Activated CD8-positive, alpha-beta memory T cell treated with anti-CD3 and anti-CD28 coated beads, Interleukin-2, amount 50 U/mL, for 48 hours (primary cell): ENCODE measurements around the gene JADE3.
"Not testable (repeated sequence)": the region's sequence is repeated elsewhere in the genome, so short reads cannot be mapped to it uniquely, and the experiment has no call there.

ENCODE experiments used
- DNase-seq: peaks from one replicate; pipeline ENCODE4 v3.0.0-alpha.2; 2020

The JADE3 gene

DNA sequence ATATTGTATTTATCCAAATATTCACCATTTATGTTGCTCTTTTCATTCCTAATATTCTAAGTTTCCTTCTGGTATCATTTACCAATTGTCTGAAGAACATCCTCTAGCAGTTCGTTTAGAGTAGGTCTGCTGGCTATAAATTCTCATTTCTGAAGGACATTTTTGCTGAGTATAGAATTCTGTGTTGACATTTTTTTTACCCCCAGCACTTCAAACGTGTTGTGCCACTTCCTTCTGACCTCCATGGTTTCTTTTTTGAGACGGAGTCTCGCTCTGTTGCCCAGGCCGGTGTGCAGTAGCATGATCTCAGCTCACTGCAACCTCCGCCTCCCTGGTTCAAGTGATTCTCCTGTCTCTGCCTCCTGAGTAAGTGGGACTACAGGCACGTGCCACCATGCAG lies 26.4 kb downstream of the JADE3 start:
- no peak for DNase-seq

DNA sequence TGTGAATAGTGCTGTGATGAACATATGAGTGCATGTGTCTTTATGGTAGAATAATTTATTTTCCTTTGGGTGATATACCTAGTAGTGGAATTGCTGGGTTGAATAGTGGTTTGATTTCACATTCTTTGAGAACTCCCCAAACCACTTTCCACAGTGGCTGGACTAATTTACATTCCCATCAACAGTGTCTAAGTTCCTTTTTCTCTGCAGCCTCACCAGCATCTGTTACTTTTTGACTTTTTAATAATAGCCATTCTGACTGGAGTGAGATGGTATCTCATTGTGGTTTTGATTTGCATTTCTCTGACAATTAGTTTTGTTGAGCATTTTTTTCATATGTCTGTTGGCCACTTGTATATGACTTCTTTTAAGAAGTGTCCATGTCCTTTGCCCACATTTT lies 29.1 kb downstream of the JADE3 start:
- DNase-seq = no peak

DNA sequence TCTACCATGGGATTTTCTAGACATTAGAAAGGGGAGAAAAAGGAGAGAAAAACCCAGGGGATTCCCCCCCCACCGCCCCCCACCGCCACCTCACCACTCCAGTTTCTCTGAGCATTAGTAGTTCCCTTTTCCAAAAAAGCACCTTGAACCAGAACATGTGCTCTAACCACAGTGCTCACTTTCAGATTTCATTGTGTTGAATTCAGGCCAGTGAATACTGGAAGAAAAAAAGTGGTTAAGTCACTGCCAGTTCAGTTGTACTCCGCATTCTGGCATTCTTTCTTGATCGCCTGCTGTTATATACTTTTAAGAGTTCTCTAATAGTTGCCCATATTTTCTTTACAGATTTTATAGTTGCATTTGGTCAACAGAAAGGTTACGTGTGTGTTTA lies 40.9 kb downstream of the JADE3 start:
- no peak for DNase-seq

- DNase-seq = no peak
Measured at GRCh38 chrX:46953597-46953996, 41.4 kb downstream of the JADE3 start.

GRCh38 chrX:46954716-46955115 lies 42.5 kb downstream of the JADE3 start:
- no peak for DNase-seq

- DNase-seq = not testable (repeated sequence)
Measured at GRCh38 chrX:46956589-46956988, 44.4 kb downstream of the JADE3 start.

DNA sequence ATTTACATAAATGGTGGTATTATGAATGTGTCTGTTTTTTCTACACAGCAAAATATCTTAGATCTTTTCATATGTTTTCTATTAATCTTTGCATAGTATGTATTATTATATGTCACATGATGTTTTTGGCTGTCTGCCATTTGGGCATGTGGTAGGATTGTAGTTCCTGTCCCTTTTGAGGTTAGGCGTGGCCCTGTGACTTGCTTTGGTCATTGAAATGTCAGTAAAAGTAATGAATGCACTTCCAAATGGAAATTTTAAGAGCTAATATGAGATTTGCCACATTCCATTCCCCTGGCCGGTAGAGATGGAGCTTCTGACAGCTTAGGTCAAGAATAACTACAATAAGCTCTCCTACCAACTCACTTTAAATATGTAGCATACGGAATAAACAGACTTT lies 45.1 kb downstream of the JADE3 start:
- no peak for DNase-seq

- no peak for DNase-seq
Measured at GRCh38 chrX:46959101-46959500, 46.9 kb downstream of the JADE3 start.

- DNase-seq = no peak
Measured at GRCh38 chrX:46959985-46960700, 47.9 kb downstream of the JADE3 start.

DNA sequence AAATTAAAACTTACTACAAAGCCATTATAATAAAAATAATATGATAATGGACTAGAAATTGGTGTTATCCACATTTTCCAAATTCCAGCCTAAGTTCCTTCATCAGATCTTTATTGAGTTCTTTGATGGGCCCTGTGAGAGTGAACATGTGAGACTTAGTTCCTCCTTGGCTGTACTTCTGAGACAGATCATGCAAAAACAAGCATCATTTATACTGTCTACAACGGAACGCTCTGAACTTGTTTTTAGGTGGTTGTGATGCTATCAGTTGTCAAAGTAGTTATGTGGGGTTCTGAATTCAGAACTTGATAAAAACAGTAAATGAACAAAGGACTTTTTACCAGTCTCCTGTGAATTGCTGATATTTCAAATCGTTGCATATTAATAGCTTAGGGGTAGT lies 48.9 kb downstream of the JADE3 start:
- DNase-seq = no peak

DNA sequence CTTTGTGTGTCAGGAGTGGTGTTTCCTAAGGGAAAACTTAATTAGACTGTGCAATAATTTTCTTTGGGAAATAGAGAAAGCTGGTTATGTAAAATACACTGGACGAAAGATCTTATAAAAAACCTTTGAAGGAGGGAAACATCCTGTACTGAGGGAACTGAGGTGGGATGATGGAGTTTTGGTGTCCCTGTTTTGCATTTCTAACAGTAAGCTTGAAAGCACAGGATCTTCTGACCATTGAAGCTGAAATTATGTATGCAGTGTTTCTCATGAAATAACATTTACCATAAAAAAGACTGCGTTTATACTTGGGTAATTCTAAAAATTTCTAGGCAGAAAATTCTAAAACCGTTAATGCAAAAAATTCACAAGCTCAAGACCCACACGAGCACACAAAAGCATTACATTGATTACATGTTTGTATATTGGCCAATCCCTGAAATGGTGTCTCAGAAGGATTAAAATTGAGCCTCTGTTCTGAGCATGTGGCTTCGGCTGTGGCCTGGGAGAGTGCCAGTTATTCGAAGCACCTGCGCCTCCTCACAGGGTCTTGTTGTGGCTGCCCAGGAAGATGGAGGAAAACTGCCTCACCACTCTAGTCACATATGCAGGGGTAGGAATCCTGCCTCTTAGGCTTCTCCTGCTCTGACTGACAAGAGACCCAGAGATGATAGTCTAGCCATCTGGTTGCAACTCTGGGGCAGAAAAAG lies 49.5 kb downstream of the JADE3 start:
- DNase-seq = no peak

- DNase-seq = no peak
Measured at GRCh38 chrX:46965125-46965758, 53.0 kb downstream of the JADE3 start.

DNA sequence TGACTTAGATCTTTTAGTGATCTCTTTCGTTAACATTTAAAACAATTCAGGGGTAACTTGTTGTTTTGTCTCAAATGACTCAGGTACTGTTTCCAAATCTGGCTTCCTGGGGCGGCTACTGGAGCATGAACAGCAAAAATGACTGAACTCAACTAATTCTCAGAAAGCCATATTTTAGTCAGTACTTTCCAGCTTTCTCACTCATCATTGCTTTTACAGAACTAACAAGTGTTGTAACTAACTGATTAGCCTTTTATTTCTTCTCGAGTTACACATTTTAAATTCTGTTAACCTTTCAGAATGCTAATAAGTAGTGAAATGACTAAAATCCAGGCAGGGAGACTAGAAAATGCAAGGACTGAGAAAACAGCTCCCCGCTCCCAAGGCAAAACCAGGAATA lies 55.3 kb downstream of the JADE3 start:
- DNase-seq = no peak

DNA sequence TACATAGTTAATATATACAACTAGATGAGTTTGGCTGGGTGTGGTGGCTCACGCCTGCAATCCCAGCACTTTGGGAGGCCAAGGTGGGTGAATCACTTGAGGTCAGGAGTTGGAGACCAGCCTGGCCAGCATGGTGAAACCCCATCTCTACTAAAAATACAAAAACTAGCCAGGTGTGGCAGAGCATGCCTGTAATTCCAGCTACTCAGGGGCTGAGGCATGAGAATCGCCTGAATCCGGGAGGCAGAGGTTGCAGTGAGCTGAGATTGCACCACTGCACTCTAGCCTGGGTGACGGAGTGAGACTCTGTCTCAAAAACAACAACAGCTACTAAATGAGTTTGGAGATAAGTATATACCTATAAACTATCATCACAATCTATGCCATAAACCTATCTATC lies 64.8 kb downstream of the JADE3 start:
- DNase-seq = not testable (repeated sequence)

- DNase-seq = peak; percentile 87
Measured at GRCh38 chrX:46978341-46979291, 66.4 kb downstream of the JADE3 start.

GRCh38 chrX:46984705-46985104 lies 72.5 kb downstream of the JADE3 start:
- no peak for DNase-seq

DNA sequence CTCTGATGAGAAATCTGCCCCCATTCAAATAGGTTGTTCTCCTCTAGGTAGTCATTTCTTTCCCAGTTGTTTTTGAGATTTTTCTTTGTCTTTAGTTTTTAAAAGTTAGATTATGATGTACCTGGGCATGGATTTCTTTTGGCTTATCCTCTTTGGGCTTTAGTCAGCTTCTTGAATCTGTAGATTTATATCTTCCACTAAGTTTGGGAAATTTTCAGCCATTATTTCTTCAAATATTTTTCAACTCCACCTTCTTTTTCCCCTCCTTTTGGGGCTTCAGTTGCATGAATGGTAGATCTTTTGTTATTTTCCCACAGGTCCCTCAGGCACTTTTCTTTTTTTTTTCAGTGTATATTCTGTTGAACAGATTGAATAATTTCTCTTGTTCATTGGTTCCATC lies 77.3 kb downstream of the JADE3 start:
- no peak for DNase-seq

GRCh38 chrX:46991664-46992063 lies 79.4 kb downstream of the JADE3 start:
- no peak for DNase-seq

DNA sequence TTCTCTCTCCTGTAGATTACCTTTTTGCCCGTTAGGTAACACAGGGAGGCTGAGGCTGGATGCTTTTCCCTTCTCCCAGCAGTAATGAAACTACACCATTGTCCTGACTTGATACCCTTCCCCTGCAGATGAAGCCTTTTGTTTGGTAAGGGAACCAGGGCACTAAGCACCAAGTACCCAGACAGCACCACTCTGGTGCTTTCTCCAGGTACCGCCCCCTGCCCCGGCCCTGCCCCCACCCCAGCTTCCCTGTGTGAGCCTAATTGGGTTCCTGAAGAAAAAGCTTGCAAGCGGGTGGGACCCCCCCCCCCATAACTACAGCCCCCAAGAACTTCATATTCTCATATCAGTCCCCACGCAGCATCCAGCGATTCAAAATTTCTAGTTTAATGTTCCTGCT lies 79.8 kb downstream of the JADE3 start:
- no peak for DNase-seq

GRCh38 chrX:46994096-46994495 lies 81.9 kb downstream of the JADE3 start:
- DNase-seq = no peak

DNA sequence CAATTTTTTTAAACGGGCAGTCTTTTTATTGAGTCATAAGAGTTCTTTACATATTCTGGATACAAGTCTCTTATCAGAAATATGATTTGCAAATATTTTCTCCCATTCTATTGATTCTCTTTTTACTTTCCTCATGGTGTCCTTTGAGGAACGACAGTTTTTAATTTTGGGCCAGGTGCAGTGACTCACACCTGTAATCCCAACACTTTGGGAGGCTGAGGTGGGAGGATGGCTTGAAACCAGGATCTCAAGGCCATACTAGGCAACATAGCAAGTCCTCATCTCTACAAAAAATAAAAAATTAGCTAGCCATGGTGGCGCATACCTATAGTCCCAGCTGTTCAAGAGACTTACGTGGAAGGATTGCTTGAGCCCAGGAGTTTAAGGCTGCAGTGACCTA lies 99.9 kb downstream of the JADE3 start:
- no peak for DNase-seq

DNA sequence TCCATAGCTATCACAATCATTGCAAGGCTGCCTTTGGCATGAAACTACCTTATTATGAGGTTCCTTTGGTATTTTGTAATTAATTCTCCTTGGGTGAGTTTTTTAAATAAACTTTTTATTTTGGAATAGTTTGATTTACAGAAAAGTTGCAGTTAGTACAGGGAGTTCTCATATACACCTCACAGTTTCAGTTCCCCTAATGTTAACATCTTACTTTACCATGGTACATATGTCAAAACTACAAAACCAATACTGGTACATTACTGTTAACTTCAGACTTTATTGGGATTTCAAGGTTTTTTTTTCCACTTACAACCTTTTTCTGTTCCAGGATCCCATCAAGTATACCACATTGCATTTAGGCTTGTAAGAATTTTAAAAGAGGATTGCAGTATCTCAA lies 114.0 kb downstream of the JADE3 start:
- no peak for DNase-seq

- no peak for DNase-seq
Measured at GRCh38 chrX:47030339-47030738, 118.1 kb downstream of the JADE3 start.
